Thymus (tissue), 11 donors: ENCODE data around the gene TTC34. TPM values are rescaled to one million over a fixed set of nuclear protein-coding genes. Genes with fewer than 3 reads are reported as not detected.
A peak's percentile ranks its signal among the peaks of the same experiment; 100 is the strongest.

ENCODE experiments used
- DNase-seq, 9 donors: peaks; one replicate each; pipeline ENCODE4 v3.0.0-alpha.2; 2013; ENCODE audit warnings: low spot score in 9 of 9, low read depth in 6 of 9, missing footprints in 1 of 9
- H3K27ac ChIP-seq, 2 donors: one replicate each; pipeline ENCODE4 v1.5.1; 2013; ENCODE audit warnings: control low read depth in 1 of 2, low read depth in 1 of 2, low read length in 1 of 2, mild to moderate bottlenecking in 1 of 2, moderate library complexity in 1 of 2
- H3K27me3 ChIP-seq, 2 donors: one replicate each; pipeline ENCODE4 v1.5.1; 2013; ENCODE audit warnings: low read length in 1 of 2; ENCODE audit not compliant: control insufficient read depth in 2 of 2, insufficient read depth in 1 of 2
- H3K36me3 ChIP-seq, 2 donors: one replicate each; pipeline ENCODE4 v1.5.1; 2013; ENCODE audit warnings: low read length in 1 of 2, mild to moderate bottlenecking in 1 of 2, moderate library complexity in 1 of 2; ENCODE audit not compliant: control insufficient read depth in 2 of 2, insufficient read depth in 2 of 2
- H3K4me1 ChIP-seq, 2 donors: one replicate each; pipeline ENCODE4 v1.5.1; 2013; ENCODE audit warnings: low read length in 2 of 2; ENCODE audit not compliant: control insufficient read depth in 2 of 2, insufficient read depth in 2 of 2
- H3K4me3 ChIP-seq, 2 donors: one replicate each; pipeline ENCODE4 v1.5.1; 2013; ENCODE audit warnings: low read length in 2 of 2, control low read depth in 1 of 2, mild to moderate bottlenecking in 1 of 2
- H3K9me3 ChIP-seq, 2 donors: one replicate each; pipeline ENCODE4 v1.5.1; 2013; ENCODE audit warnings: low read length in 1 of 2, mild to moderate bottlenecking in 1 of 2; ENCODE audit not compliant: control insufficient read depth in 2 of 2, insufficient read depth in 1 of 2
- WGBS: extraction: QIAGEN DNeasy Blood & Tissue Kit; methylation state at CpG from one replicate; pipeline ENCODE4 v1.1.7; 2013; 5-methylcytosine and 5-hydroxymethylcytosine counted together
- polyA plus RNA-seq: library from polyadenylated mRNA; stranded (reverse); fragments of 200-250 nt; gene quantifications from one replicate; pipeline ENCODE4 v1.2.3, GENCODE V29; 2013
- total RNA-seq: library from RNA; stranded (reverse); fragments of 120-200 nt; gene quantifications from one replicate; pipeline ENCODE4 v1.2.4, GENCODE V29; 2013
- donor health status: healthy.

Gene TTC34
- total and polyA plus RNA-seq, 2 donors = 0.09 to 0.34 TPM

GRCh38 chr1:2591233-2591580, 210.3 kb downstream of the TTC34 start:
- H3K4me1 ChIP-seq = peaks cover 3 to 10% of the 10 kb centered on the region in 2 donors
- H3K4me3 ChIP-seq = no peak overlapping the region
- no peaks in the 10 kb centered on the region for H3K36me3 ChIP-seq
- WGBS = 96% methylated on average over 5 of the region's 5 CpGs
- H3K27me3 ChIP-seq = peaks cover 2 to 3% of the 10 kb centered on the region in 2 donors
- DNase-seq = no peak
- no peaks in the 10 kb centered on the region for H3K9me3 ChIP-seq
- no peak overlapping the region for H3K27ac ChIP-seq

GRCh38 chr1:2590233-2591141, 211.0 kb downstream of the TTC34 start:
- no peaks in the 10 kb centered on the region for H3K9me3 ChIP-seq
- no peak overlapping the region for H3K4me3 ChIP-seq
- no peaks in the 10 kb centered on the region for H3K36me3 ChIP-seq
- no peak for DNase-seq
- WGBS = 97% methylated on average over 31 of the region's 31 CpGs
- H3K27me3 ChIP-seq = peaks cover 1 to 3% of the 10 kb centered on the region in 2 donors
- H3K4me1 ChIP-seq = peaks cover 3 to 11% of the 10 kb centered on the region in 2 donors
- no peak overlapping the region for H3K27ac ChIP-seq

DNA sequence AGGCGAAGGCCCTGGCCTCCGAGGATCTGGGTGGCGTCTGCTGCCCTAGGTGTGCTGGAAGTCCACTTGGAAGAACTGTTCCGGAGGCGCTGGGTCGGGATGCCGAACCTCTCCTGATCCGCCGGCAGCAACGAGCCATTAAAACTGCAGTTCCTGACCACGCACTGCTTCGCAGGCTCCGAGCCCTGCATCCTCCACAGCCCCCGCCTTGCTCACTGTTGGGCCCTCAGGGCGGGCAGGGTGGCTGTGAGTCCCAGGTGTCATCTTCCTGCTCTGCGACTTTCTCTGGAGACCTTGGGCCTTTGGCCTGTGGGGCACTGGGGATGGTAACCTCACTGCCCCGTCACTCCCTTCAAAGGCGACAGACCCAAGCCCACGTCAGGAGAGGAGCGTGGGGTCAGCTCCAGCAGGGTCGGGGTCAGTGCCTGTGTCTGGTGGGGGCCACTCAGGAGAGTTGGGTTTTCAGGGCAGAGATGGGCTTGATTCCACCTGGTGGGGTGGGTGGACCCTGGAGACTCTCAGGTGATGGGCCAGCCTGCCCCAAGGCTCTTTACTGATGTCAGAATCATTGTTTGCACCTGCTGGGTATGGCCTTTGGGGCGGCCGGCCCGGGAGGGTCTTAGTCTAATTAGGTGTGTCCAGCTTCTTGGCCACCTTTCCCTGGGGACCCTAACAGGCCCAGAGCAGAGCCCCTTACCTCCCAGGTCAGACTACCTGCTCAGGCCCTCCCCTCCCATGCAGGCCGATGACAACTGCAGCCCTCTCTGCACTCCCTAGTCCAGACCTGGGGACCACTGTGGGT, 211.9 kb downstream of the TTC34 start:
- H3K27ac ChIP-seq = no peak overlapping the region
- H3K27me3 ChIP-seq = peaks cover 0 to 3% of the 10 kb centered on the region in 2 donors
- H3K4me1 ChIP-seq = peaks cover 8 to 20% of the 10 kb centered on the region in 2 donors
- no peak overlapping the region for H3K4me3 ChIP-seq
- 96% methylated on average over 25 of the region's 25 CpGs for WGBS
- no peak for DNase-seq
- H3K9me3 ChIP-seq = no peaks in the 10 kb centered on the region
- H3K36me3 ChIP-seq = no peaks in the 10 kb centered on the region

DNA sequence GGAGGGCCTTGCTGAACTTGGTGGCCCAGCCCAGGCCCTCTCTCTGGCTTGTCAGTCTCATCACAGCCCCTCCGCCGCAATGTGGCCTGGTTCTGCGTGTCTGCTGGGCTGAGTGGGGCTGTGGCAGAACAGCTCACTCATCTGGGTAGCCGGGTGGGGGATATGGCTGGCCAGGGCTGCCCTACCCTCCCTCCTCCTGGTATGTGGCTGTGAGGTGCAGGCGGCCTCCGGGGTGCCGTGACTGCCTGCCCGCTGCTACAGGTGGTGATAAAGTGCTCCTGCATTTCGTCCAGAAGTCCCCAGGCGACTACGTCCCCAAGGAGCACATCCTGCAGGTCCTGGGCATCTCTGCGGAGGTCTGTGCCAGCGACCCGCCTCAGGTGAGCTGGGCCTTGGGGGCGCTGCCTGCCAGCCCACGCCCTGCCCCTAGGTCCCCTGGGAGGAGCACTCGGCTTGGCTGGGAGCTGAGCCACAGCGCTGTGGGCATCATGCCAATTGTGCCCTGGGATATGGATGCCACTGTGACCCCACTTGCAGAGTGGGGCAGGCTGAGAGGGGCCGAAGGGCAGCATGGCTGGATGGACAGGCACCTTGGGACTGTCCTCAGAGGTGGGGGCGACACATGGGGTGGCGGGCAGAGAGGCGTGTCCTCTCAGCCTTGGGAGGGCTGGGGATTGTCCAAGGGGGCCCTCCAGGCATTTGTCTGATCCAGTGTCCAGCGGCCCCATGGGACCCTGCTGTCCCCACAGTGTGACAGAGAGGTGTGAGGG, 212.6 kb downstream of the TTC34 start:
- Histone ChIP-seq H3K36me3 (no peaks in the 10 kb centered on the region), H3K9me3 (no peaks in the 10 kb centered on the region), H3K4me1 (peaks cover 8 to 28% of the 10 kb centered on the region in 2 donors), H3K4me3 (no peak overlapping the region), H3K27me3 (peaks cover 0 to 3% of the 10 kb centered on the region in 2 donors), H3K27ac (no peak overlapping the region)
- no peak for DNase-seq
- WGBS = 94% methylated on average over 23 of the region's 23 CpGs

DNA sequence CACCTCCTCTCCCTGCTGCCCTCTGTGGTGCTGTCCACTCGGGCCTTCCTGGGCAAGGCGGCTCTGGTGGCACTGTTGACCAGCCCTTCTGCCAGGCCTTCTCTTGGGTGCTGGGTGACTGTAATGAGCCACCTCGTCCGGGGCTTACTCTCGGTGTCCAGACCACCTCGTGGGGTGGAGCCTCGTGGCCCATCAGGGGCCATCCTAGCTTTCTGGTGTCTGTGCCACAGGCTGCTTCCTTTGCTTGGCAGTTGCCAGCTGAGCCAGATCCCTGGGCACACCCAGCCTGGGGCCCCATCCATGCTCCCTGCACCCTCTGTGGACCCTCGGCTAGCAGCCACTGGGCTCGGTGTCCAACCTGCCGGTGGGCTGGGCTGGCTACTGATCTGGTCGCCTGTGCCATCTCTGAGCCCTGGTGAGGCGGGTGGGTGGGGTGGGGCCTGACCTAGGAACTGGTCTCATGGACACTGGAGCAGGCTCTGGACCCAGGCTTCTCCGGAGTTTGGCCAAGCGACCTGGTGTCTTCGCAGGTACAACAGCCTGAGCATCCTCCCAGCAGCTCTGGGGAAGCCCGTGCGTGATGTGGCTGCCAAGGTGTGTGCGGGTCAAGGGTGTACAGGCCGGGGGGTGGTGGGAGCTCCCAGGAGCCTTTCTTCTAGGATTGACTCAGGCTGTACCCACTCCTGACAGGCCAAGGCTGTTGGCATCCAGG, 213.5 kb downstream of the TTC34 start:
- WGBS = 95% methylated on average over 19 of the region's 19 CpGs
- peaks cover 0 to 3% of the 10 kb centered on the region in 2 donors for H3K27me3 ChIP-seq
- no peaks in the 10 kb centered on the region for H3K36me3 ChIP-seq
- no peaks in the 10 kb centered on the region for H3K9me3 ChIP-seq
- H3K4me3 ChIP-seq = peak overlapping the region in 1 of 2 donors; percentile 78
- DNase-seq = no peak
- H3K27ac ChIP-seq = no peak overlapping the region
- peaks cover 7 to 36% of the 10 kb centered on the region in 2 donors for H3K4me1 ChIP-seq

DNA sequence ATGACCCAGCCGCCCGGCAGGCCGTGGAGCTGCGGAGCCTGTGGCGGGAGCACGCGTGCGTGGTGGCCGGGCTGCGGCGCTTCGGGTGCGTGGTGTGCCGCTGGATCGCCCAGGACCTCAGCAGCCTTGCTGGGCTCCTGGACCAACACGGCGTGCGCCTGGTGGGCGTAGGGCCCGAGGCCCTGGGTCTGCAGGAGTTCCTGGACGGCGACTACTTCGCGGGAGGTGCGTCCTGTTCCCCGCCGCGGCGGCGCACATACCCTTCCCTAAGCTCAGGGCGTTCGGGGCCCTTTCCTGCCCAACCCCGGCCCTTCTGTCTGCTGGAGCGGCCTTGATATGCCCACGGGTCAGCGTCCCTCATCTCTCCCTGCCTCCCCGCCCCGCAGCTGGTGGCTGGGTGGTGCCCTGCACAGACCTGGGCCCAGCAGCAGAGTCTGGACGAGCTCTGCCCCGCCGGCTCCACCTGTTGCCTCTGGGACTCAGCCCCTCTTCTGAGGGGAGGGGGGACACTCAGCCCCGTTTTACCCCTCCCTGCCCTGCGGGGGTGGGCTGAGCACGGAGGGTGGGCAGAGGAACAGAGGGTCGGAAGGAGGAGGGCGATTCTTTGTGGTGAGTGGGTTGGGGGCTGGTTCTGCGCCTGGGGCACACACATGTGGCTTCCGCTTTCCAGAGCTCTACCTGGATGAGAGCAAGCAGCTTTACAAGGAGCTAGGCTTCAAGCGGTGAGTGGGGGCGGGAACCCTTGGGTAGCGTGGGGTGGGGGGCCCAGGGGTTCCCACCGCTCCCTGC, 214.2 kb downstream of the TTC34 start:
- 7% methylated on average over 52 of the region's 52 CpGs for WGBS
- peaks cover 5 to 37% of the 10 kb centered on the region in 2 donors for H3K4me1 ChIP-seq

DNA sequence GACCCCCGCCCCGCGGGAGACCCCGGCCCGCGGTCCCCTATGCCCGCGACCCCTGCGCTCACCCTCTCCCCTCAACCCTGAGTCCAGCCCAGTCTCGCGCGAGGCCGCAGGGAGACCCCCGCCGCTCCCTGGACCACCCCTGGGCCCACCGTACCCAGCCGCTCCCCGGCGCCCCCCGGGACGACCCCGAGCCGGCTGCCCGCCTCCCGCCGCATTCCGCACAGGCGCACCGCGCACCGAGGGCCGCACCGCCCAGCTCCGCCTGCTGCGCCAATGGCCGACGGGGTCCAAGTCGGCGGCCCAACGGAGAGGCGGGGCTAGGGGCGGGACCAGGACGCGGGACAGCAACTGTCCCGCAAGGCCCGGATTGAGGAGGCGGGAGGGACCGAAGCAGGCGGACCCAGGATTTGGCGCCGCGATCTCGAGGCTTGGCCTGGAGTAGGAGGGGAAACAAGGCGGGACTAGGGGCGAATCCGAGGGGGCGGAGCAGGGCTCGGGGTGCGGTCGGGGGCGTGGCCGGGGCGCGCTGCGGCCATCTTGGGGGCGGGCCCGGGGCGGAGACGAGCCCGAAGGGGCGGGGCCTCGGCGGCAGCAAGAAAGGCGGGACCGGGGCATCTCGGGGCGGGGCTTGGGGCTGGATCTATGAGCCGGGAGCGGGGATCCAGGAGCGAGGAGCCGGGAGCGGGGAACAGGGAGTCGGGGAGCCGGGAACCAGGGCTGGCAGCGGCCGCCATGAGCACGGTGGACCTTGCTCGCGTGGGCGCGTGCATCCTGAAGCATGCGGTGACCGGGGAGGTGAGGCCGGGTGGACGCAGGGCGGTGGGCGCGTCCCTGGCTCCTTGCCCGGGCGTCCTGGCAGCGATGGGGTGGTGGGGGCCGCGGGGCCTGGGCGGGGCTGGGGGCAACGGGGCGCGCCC, 215.1 kb downstream of the TTC34 start, which contains the start of gene PRXL2B:
Gene PRXL2B, plus strand, starts transcription at position 624 of the 917 bp plus-strand sequence. Its CDS starts 109 bp downstream, at position 733.
- WGBS = 1% methylated on average over 107 of the region's 107 CpGs
- DNase-seq = peak; percentile 80 to 94 (median 85)
- peaks cover 0 to 3% of the 10 kb centered on the region in 2 donors for H3K27me3 ChIP-seq
- peak within 1 kb of the TSS; percentile 78 to 83 for H3K4me3 ChIP-seq
- H3K9me3 ChIP-seq = no peaks in the 10 kb centered on the region
- H3K27ac ChIP-seq = peak within 1 kb of the TSS; percentile 99 to 100
- H3K4me1 ChIP-seq = peaks cover 5 to 37% of the 10 kb centered on the region in 2 donors
- no peaks in the 10 kb centered on the region for H3K36me3 ChIP-seq

More for the DNA sequence above, 214.2 kb downstream of the TTC34 start:
- Histone ChIP-seq H3K27me3 (peaks cover 0 to 3% of the 10 kb centered on the region in 2 donors), H3K27ac (peak overlapping the region; percentile 11 to 53), H3K36me3 (no peaks in the 10 kb centered on the region), H3K9me3 (no peaks in the 10 kb centered on the region), H3K4me3 (peak overlapping the region; percentile 78 to 83)
- DNase-seq = peak in 4 of 9 donors; percentile 11 to 56 (median 27)
